Osteoblast (primary cell): Measurements from ENCODE around the gene CCDC91. TPM values are rescaled to one million over a fixed set of nuclear protein-coding genes. Genes with fewer than 3 reads are reported as not detected.

Experiments
- DNase-seq: peaks from one replicate; pipeline ENCODE4 v3.0.0; 2011; ENCODE audit warnings: low spot score, mixed read lengths; ENCODE audit not compliant: insufficient read length; ENCODE audit errors: missing footprints
- H2AFZ ChIP-seq: 2 replicates; pipeline ENCODE4 v1.6.0; 2011; ENCODE audit warnings: mild to moderate bottlenecking, low read length
- H3K27ac ChIP-seq: 2 replicates; pipeline ENCODE4 v1.5.1; 2011; ENCODE audit warnings: mild to moderate bottlenecking, low read depth, low read length, moderate library complexity
- H3K27me3 ChIP-seq: 2 replicates; pipeline ENCODE4 v1.6.0; 2012; ENCODE audit warnings: mild to moderate bottlenecking, control low read depth, inconsistent platforms, low read length, moderate library complexity; ENCODE audit not compliant: insufficient read depth
- H3K36me3 ChIP-seq: 2 replicates; pipeline ENCODE4 v1.5.1; 2011; ENCODE audit warnings: mild to moderate bottlenecking, low read length, control low read depth, moderate library complexity; ENCODE audit not compliant: insufficient read depth
- H3K4me1 ChIP-seq: 2 replicates; pipeline ENCODE4 v1.5.1; 2011; ENCODE audit warnings: mild to moderate bottlenecking, low read length, control low read depth, moderate library complexity; ENCODE audit not compliant: insufficient read depth
- H3K4me2 ChIP-seq: 2 replicates; pipeline ENCODE4 v1.6.0; 2011; ENCODE audit warnings: mild to moderate bottlenecking, low read length; ENCODE audit not compliant: insufficient read depth
- H3K4me3 ChIP-seq: fragments of 200-600 bp; sonication (generic); 3 replicates; pipeline ENCODE4 v1.5.1; 2012; ENCODE audit warnings: mild to moderate bottlenecking, low read length, inconsistent platforms; ENCODE audit not compliant: insufficient read depth
- H3K79me2 ChIP-seq: 2 replicates; pipeline ENCODE4 v1.6.0; 2012; ENCODE audit warnings: mild to moderate bottlenecking, low read length, control low read depth, inconsistent platforms; ENCODE audit not compliant: insufficient read depth
- H3K9me3 ChIP-seq: 2 replicates; pipeline ENCODE4 v1.5.1; 2011; ENCODE audit warnings: low read depth, low read length, control low read depth
- H4K20me1 ChIP-seq: 2 replicates; pipeline ENCODE4 v1.6.0; 2012; ENCODE audit warnings: mild to moderate bottlenecking, low read length, control low read depth; ENCODE audit not compliant: insufficient read depth
- CTCF ChIP-seq: IDR thresholded peaks from 2 replicates; pipeline ENCODE4 v1.5.1; 2011; ENCODE audit warnings: mild to moderate bottlenecking, low read depth, low read length, moderate library complexity; ENCODE audit errors: extremely low read depth
- total RNA-seq: library from RNA; depleted of rRNA; stranded (reverse); fragments of >200 nt; gene quantifications from 2 replicates; pipeline ENCODE4 v1.2.3, GENCODE V29; 2012

Gene CCDC91
- total RNA-seq, 1 donor, result 36.2 TPM

GRCh38 chr12:28202374-28203130 lies 12.3 kb downstream of the CCDC91 start:
- no peak overlapping the region for H2AFZ ChIP-seq
- no peaks in the 10 kb centered on the region for H3K36me3 ChIP-seq
- no peaks in the 10 kb centered on the region for H3K27me3 ChIP-seq
- no peaks in the 10 kb centered on the region for H3K9me3 ChIP-seq
- no peak for DNase-seq
- H3K79me2 ChIP-seq, result peaks cover 5% of the 10 kb centered on the region
- H3K4me1 ChIP-seq, result no peaks in the 10 kb centered on the region
- no peak overlapping the region for H3K4me2 ChIP-seq
- H3K4me3 ChIP-seq, result no peak overlapping the region
- TF ChIP-seq CTCF, result no peak
- H4K20me1 ChIP-seq, result no peaks in the 10 kb centered on the region
- no peak overlapping the region for H3K27ac ChIP-seq

- TF ChIP-seq CTCF, result no peak
- DNase-seq, result no peak
- H3K27me3 ChIP-seq, result no peaks in the 10 kb centered on the region
- H3K9me3 ChIP-seq, result no peaks in the 10 kb centered on the region
- H3K79me2 ChIP-seq, result no peaks in the 10 kb centered on the region
- no peak overlapping the region for H3K4me2 ChIP-seq
- H3K36me3 ChIP-seq, result no peaks in the 10 kb centered on the region
- H3K27ac ChIP-seq, result no peak overlapping the region
- no peaks in the 10 kb centered on the region for H4K20me1 ChIP-seq
- no peaks in the 10 kb centered on the region for H3K4me1 ChIP-seq
- no peak overlapping the region for H3K4me3 ChIP-seq
- H2AFZ ChIP-seq, result no peak overlapping the region
Observed at GRCh38 chr12:28209782-28210181, 19.5 kb downstream of the CCDC91 start.

- Histone ChIP-seq H3K79me2 (no peaks in the 10 kb centered on the region), H3K27me3 (no peaks in the 10 kb centered on the region), H3K36me3 (no peaks in the 10 kb centered on the region), H2AFZ (no peak overlapping the region), H4K20me1 (no peaks in the 10 kb centered on the region), H3K4me1 (no peaks in the 10 kb centered on the region), H3K9me3 (no peaks in the 10 kb centered on the region), H3K27ac (no peak overlapping the region), H3K4me3 (no peak overlapping the region), H3K4me2 (no peak overlapping the region)
- TF ChIP-seq CTCF, result no peak
- no peak for DNase-seq
Observed at GRCh38 chr12:28212182-28212581, 21.9 kb downstream of the CCDC91 start.

- Histone ChIP-seq H3K4me1 (no peaks in the 10 kb centered on the region), H3K9me3 (no peaks in the 10 kb centered on the region), H3K4me3 (no peak overlapping the region), H3K79me2 (peaks cover 3% of the 10 kb centered on the region), H3K4me2 (no peak overlapping the region), H3K36me3 (no peaks in the 10 kb centered on the region), H3K27ac (no peak overlapping the region), H3K27me3 (no peaks in the 10 kb centered on the region), H2AFZ (no peak overlapping the region), H4K20me1 (no peaks in the 10 kb centered on the region)
- TF ChIP-seq CTCF, result no peak
- DNase-seq, result no peak
Observed at GRCh38 chr12:28215021-28215420, 24.8 kb downstream of the CCDC91 start.
